Lung (tissue), 12 donors: ENCODE measurements around the gene IQCM. TPM values are rescaled to one million over a fixed set of nuclear protein-coding genes. Genes with fewer than 3 reads are reported as not detected.

ENCODE experiments used
- ATAC-seq: fragments of 200-7000 bp; cut with Tn5 transposase; one replicate; pipeline ENCODE4 v1.9.1; 2020; ENCODE audit warnings: moderate number of reproducible peaks; ENCODE audit not compliant: insufficient read depth, low FRiP score
- DNase-seq, 3 donors: peaks; one replicate each; pipeline ENCODE4 v3.0.0-alpha.2; 2013 to 2017
- H3K27ac ChIP-seq, 2 donors: one replicate each; pipeline ENCODE4 v1.5.1; 2013; ENCODE audit warnings: mild to moderate bottlenecking in 2 of 2, moderate library complexity in 2 of 2, control low read depth in 1 of 2, inconsistent platforms in 1 of 2, low read depth in 1 of 2, low read length in 1 of 2
- H3K27me3 ChIP-seq, 3 donors: one replicate each; pipeline ENCODE4 v1.5.1; 2013; ENCODE audit warnings: low read length in 2 of 3; ENCODE audit not compliant: control insufficient read depth in 3 of 3, insufficient read depth in 3 of 3
- H3K36me3 ChIP-seq, 4 donors: one replicate each; pipeline ENCODE4 v1.5.1; 2013; ENCODE audit warnings: low read length in 4 of 4, mild to moderate bottlenecking in 1 of 4, moderate library complexity in 1 of 4; ENCODE audit not compliant: control insufficient read depth in 4 of 4, insufficient read depth in 4 of 4
- H3K4me1 ChIP-seq, 5 donors: one replicate each; pipeline ENCODE4 v1.5.1; 2013; ENCODE audit warnings: low read length in 5 of 5, mild to moderate bottlenecking in 2 of 5, moderate library complexity in 1 of 5; ENCODE audit not compliant: control insufficient read depth in 5 of 5, insufficient read depth in 5 of 5
- H3K4me3 ChIP-seq: one replicate; pipeline ENCODE4 v1.5.1; 2013; ENCODE audit warnings: mild to moderate bottlenecking, control low read depth, moderate library complexity
- H3K9ac ChIP-seq, 2 donors: one replicate each; pipeline ENCODE4 v1.5.1; 2013; ENCODE audit warnings: low read length in 2 of 2, control low read depth in 1 of 2; ENCODE audit not compliant: insufficient read depth in 1 of 2
- H3K9me3 ChIP-seq, 4 donors: one replicate each; pipeline ENCODE4 v1.5.1; 2013; ENCODE audit warnings: low read length in 3 of 4, mild to moderate bottlenecking in 1 of 4, moderate library complexity in 1 of 4; ENCODE audit not compliant: control insufficient read depth in 4 of 4, insufficient read depth in 3 of 4
- WGBS, 2 donors: extraction: QIAGEN DNeasy Blood & Tissue Kit; methylation state at CpG; one replicate each; pipeline ENCODE4 v1.1.7; 2013; 5-methylcytosine and 5-hydroxymethylcytosine counted together
- polyA plus RNA-seq, 2 donors: library from polyadenylated mRNA; stranded (reverse); fragments of 200-250 nt; gene quantifications; one replicate each; pipeline ENCODE4 v1.2.1, GENCODE V29; 2013
- total RNA-seq, 2 donors: library from RNA; depleted of rRNA in 1 of 2; stranded (reverse); fragments of >200 nt in 1 of 2; gene quantifications; one replicate each; pipeline ENCODE4 v1.2.1, GENCODE V29; 2014 to 2021
- TF ChIP-seq, protein P1 (sequence below): IDR thresholded peaks from 2 replicates; pipeline ENCODE4 v1.5.1; 2012; ENCODE audit warnings: mild to moderate bottlenecking; ENCODE audit errors: control extremely low read depth, extremely low read depth
- donor health status: control.
- donor health status: control.
- donor health status: Bipolar disorder and iron deficiency.
- donor health status: healthy.
- donor health status: DM: yes; HTN: yes; CAD: no.

IQCM gene
- total and polyA plus RNA-seq, 4 donors = not detected

DNA sequence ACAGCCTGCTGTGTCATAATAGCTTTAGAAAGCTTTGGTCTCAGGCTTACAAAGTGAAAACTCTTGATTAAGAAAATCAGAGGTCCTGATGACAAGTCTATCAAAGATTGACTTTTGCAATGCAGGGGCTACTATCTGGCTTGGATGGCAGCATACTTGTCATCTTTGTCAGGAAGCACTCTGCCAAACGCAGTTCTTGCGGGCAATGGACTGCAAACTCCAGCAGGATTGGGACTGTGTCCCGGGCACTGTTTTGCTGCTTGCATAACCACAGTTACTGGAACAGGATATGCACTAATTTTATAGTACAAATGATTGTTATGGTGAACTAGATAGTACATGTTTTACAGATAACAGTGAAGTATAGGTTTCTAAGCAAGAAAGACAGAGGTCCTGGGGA lies 185.6 kb downstream of the IQCM start:
- 82 to 83% methylated on average over 3 of the region's 3 CpGs for WGBS, 2 donors
- Histone ChIP-seq H3K36me3 (no peaks in the 10 kb centered on the region), H3K9ac (no peak overlapping the region), H3K27me3 (no peaks in the 10 kb centered on the region), H3K4me3 (no peak overlapping the region), H3K9me3 (peaks cover 0 to 2% (median 0%) of the 10 kb centered on the region in 4 donors), H3K27ac (no peak overlapping the region), H3K4me1 (no peaks in the 10 kb centered on the region)
- no peak for DNase-seq
- TF ChIP-seq, protein P1, sequence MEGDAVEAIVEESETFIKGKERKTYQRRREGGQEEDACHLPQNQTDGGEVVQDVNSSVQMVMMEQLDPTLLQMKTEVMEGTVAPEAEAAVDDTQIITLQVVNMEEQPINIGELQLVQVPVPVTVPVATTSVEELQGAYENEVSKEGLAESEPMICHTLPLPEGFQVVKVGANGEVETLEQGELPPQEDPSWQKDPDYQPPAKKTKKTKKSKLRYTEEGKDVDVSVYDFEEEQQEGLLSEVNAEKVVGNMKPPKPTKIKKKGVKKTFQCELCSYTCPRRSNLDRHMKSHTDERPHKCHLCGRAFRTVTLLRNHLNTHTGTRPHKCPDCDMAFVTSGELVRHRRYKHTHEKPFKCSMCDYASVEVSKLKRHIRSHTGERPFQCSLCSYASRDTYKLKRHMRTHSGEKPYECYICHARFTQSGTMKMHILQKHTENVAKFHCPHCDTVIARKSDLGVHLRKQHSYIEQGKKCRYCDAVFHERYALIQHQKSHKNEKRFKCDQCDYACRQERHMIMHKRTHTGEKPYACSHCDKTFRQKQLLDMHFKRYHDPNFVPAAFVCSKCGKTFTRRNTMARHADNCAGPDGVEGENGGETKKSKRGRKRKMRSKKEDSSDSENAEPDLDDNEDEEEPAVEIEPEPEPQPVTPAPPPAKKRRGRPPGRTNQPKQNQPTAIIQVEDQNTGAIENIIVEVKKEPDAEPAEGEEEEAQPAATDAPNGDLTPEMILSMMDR = no peak
- ATAC-seq = no peak

DNA sequence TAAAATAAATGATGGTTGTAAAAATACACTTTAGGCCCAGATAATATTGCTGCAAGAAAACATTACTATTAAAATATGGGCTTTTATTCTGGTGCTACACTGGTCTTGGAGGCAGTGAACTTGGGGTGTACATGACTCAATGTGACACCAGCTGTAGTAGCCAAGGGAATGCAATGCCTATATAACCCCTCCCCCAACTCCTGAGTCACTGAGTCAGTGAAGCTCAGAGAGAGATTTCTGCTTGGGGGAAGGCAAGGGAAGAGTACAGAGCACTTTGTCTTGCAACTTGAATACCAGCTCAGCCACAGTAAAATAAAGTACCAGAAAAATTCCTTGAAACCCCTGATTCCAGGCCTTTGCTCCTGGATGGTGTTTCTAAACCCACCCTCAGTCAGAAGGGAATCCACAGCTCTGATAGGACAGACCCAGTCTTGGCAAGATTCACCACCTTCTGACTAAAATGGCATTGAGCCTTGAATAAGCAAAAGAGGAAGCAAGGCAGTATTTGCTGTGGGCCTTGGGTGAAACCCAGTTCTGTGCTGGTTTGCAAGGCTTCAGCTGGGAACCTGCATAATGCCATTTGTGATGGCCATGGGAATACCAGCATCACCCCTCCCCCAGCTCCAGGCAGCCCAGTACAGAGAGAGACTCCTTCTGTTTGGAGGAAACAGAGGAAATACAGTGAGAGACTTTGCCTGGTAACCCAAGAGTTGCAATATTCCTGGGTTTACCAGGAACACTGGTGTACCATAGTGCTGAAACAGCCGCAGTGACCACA lies 209.9 kb downstream of the IQCM start:
- no peak for ATAC-seq
- TF ChIP-seq, protein P1 = no peak
- H3K9me3 ChIP-seq = peaks cover 0 to 6% (median 2%) of the 10 kb centered on the region in 4 donors
- H3K4me3 ChIP-seq = no peak overlapping the region
- H3K36me3 ChIP-seq = no peaks in the 10 kb centered on the region
- H3K9ac ChIP-seq = no peak overlapping the region
- DNase-seq = no peak
- no peaks in the 10 kb centered on the region for H3K27me3 ChIP-seq
- H3K27ac ChIP-seq = no peak overlapping the region
- H3K4me1 ChIP-seq = no peaks in the 10 kb centered on the region
- 91 to 95% methylated on average over 1 of the region's 1 CpG for WGBS, 2 donors

DNA sequence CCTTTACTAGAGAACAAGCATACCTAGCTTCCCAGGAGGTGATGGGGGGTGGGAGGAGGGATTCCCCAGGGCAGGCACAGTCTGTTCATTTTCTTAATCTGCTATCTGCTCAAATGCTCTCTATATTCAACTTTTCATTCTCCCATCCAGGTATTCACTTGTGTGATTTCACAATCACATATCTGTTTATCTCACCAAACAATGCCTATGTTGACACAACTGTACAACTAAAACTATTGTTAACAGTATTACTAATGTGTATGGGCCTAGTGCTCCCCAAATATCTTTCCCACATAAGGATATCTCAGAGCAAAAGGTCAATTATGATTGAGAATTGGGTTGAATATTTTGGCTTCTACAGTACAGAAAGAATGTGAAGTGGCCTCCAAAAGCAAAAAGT lies 210.8 kb downstream of the IQCM start:
- Histone ChIP-seq H3K9me3 (peaks cover 0 to 6% (median 2%) of the 10 kb centered on the region in 4 donors), H3K27me3 (no peaks in the 10 kb centered on the region), H3K9ac (no peak overlapping the region), H3K27ac (no peak overlapping the region), H3K4me3 (no peak overlapping the region), H3K36me3 (no peaks in the 10 kb centered on the region), H3K4me1 (no peaks in the 10 kb centered on the region)
- TF ChIP-seq, protein P1 = no peak
- DNase-seq (no peak), ATAC-seq (no peak)

- Histone ChIP-seq H3K4me3 (no peak overlapping the region), H3K27ac (no peak overlapping the region), H3K9me3 (no peaks in the 10 kb centered on the region), H3K4me1 (no peaks in the 10 kb centered on the region), H3K27me3 (no peaks in the 10 kb centered on the region), H3K9ac (no peak overlapping the region), H3K36me3 (no peaks in the 10 kb centered on the region)
- ATAC-seq (no peak), DNase-seq (no peak)
- 77 to 78% methylated on average over 2 of the region's 2 CpGs for WGBS, 2 donors
- TF ChIP-seq, protein P1 = no peak
Observed at GRCh38 chr4:149595500-149595899, 220.1 kb downstream of the IQCM start.
